Activated naive CD8-positive, alpha-beta T cell (primary cell): ENCODE measurements around the gene MRTO4.
"Not testable (repeated sequence)": the region's sequence is repeated elsewhere in the genome, so short reads cannot be mapped to it uniquely, and the experiment has no call there.

Experiments used
- H3K27ac Mint-ChIP-seq: one replicate; pipeline ENCODE4 v1.8.0; 2021; ENCODE audit warnings: mixed read lengths
- H3K27me3 Mint-ChIP-seq: one replicate; pipeline ENCODE4 v1.8.0; 2021; ENCODE audit warnings: mixed read lengths
- H3K36me3 Mint-ChIP-seq: one replicate; pipeline ENCODE4 v1.8.0; 2021; ENCODE audit warnings: mixed read lengths
- H3K4me1 Mint-ChIP-seq: one replicate; pipeline ENCODE4 v1.8.0; 2021; ENCODE audit warnings: low read depth, mixed read lengths
- H3K4me3 Mint-ChIP-seq: one replicate; pipeline ENCODE4 v1.8.0; 2021; ENCODE audit warnings: mild to moderate bottlenecking, mixed read lengths
- H3K9me3 Mint-ChIP-seq: one replicate; pipeline ENCODE4 v1.8.0; 2021; ENCODE audit warnings: low read depth, mixed read lengths

The MRTO4 gene

GRCh38 chr1:19254416-19254815, 2.8 kb downstream of the MRTO4 start:
- no peaks in the 10 kb centered on the region for H3K9me3 Mint-ChIP-seq
- no peaks in the 10 kb centered on the region for H3K27me3 Mint-ChIP-seq
- H3K4me1 Mint-ChIP-seq: peaks cover 40% of the 10 kb centered on the region
- H3K4me3 Mint-ChIP-seq: peak overlapping the region; percentile 99
- H3K27ac Mint-ChIP-seq: peak overlapping the region; percentile 46
- H3K36me3 Mint-ChIP-seq: peaks cover 2% of the 10 kb centered on the region

- Mint-ChIP-seq H3K27me3 (no peaks in the 10 kb centered on the region), H3K36me3 (peaks cover 2% of the 10 kb centered on the region), H3K4me1 (peaks cover 32% of the 10 kb centered on the region), H3K27ac (peak overlapping the region; percentile 46), H3K4me3 (no peak overlapping the region), H3K9me3 (no peaks in the 10 kb centered on the region)
Observed at GRCh38 chr1:19255288-19255687, 3.7 kb downstream of the MRTO4 start.

GRCh38 chr1:19256301-19256700, 4.7 kb downstream of the MRTO4 start:
- H3K27me3 Mint-ChIP-seq, H3K27ac Mint-ChIP-seq, H3K9me3 Mint-ChIP-seq, H3K36me3 Mint-ChIP-seq, H3K4me3 Mint-ChIP-seq: not testable (repeated sequence)
- H3K4me1 Mint-ChIP-seq: peaks cover 27% of the 10 kb centered on the region

GRCh38 chr1:19257178-19257914, 5.7 kb downstream of the MRTO4 start:
- Mint-ChIP-seq H3K4me1 (peaks cover 27% of the 10 kb centered on the region), H3K4me3 (no peak overlapping the region)

GRCh38 chr1:19258353-19258752, 6.7 kb downstream of the MRTO4 start:
- H3K9me3 Mint-ChIP-seq: no peaks in the 10 kb centered on the region
- H3K27ac Mint-ChIP-seq: peak overlapping the region; percentile 22
- H3K4me1 Mint-ChIP-seq: peaks cover 21% of the 10 kb centered on the region
- H3K36me3 Mint-ChIP-seq: peaks cover 2% of the 10 kb centered on the region
- no peak overlapping the region for H3K4me3 Mint-ChIP-seq
- no peaks in the 10 kb centered on the region for H3K27me3 Mint-ChIP-seq

More at GRCh38 chr1:19257178-19257914, 5.7 kb downstream of the MRTO4 start:
- Mint-ChIP-seq H3K36me3 (peaks cover 2% of the 10 kb centered on the region), H3K27ac (peak overlapping the region; percentile 66), H3K9me3 (no peaks in the 10 kb centered on the region), H3K27me3 (no peaks in the 10 kb centered on the region)

- Mint-ChIP-seq H3K36me3 (peaks cover 2% of the 10 kb centered on the region), H3K4me3 (no peak overlapping the region), H3K27ac (peak overlapping the region; percentile 34), H3K4me1 (peaks cover 7% of the 10 kb centered on the region), H3K27me3 (no peaks in the 10 kb centered on the region), H3K9me3 (no peaks in the 10 kb centered on the region)
Observed at GRCh38 chr1:19260211-19261138, 8.9 kb downstream of the MRTO4 start.

GRCh38 chr1:19262047-19262446, 10.4 kb downstream of the MRTO4 start:
- no peak overlapping the region for H3K4me3 Mint-ChIP-seq
- no peaks in the 10 kb centered on the region for H3K9me3 Mint-ChIP-seq
- H3K27me3 Mint-ChIP-seq: no peaks in the 10 kb centered on the region
- H3K27ac Mint-ChIP-seq: no peak overlapping the region
- peaks cover 4% of the 10 kb centered on the region for H3K36me3 Mint-ChIP-seq
- H3K4me1 Mint-ChIP-seq: peaks cover 3% of the 10 kb centered on the region

GRCh38 chr1:19262744-19263143, 11.1 kb downstream of the MRTO4 start:
- H3K4me1 Mint-ChIP-seq: no peaks in the 10 kb centered on the region
- no peak overlapping the region for H3K27ac Mint-ChIP-seq
- H3K4me3 Mint-ChIP-seq: no peak overlapping the region
- no peaks in the 10 kb centered on the region for H3K9me3 Mint-ChIP-seq
- no peaks in the 10 kb centered on the region for H3K27me3 Mint-ChIP-seq
- peaks cover 2% of the 10 kb centered on the region for H3K36me3 Mint-ChIP-seq

GRCh38 chr1:19268445-19268844, 16.8 kb downstream of the MRTO4 start:
- H3K27me3 Mint-ChIP-seq: peaks cover 6% of the 10 kb centered on the region
- H3K4me1 Mint-ChIP-seq: peaks cover 4% of the 10 kb centered on the region
- no peak overlapping the region for H3K27ac Mint-ChIP-seq
- H3K4me3 Mint-ChIP-seq: no peak overlapping the region
- no peaks in the 10 kb centered on the region for H3K9me3 Mint-ChIP-seq
- peaks cover 5% of the 10 kb centered on the region for H3K36me3 Mint-ChIP-seq

GRCh38 chr1:19269427-19270342, 18.1 kb downstream of the MRTO4 start:
- not testable (repeated sequence) for H3K9me3 Mint-ChIP-seq, H3K4me3 Mint-ChIP-seq, H3K27ac Mint-ChIP-seq, H3K36me3 Mint-ChIP-seq, H3K27me3 Mint-ChIP-seq, H3K4me1 Mint-ChIP-seq

GRCh38 chr1:19270343-19270730, 18.7 kb downstream of the MRTO4 start:
- not testable (repeated sequence) for H3K36me3 Mint-ChIP-seq, H3K4me3 Mint-ChIP-seq, H3K27ac Mint-ChIP-seq, H3K27me3 Mint-ChIP-seq, H3K4me1 Mint-ChIP-seq, H3K9me3 Mint-ChIP-seq

GRCh38 chr1:19272064-19272463, 20.5 kb downstream of the MRTO4 start:
- Mint-ChIP-seq H3K4me1 (peaks cover 6% of the 10 kb centered on the region), H3K4me3 (no peak overlapping the region), H3K27ac (no peak overlapping the region), H3K9me3 (peaks cover 4% of the 10 kb centered on the region), H3K36me3 (peaks cover 6% of the 10 kb centered on the region), H3K27me3 (peaks cover 9% of the 10 kb centered on the region)

- peaks cover 4% of the 10 kb centered on the region for H3K9me3 Mint-ChIP-seq
- peak overlapping the region; percentile 44 for H3K4me3 Mint-ChIP-seq
- no peak overlapping the region for H3K27ac Mint-ChIP-seq
- H3K27me3 Mint-ChIP-seq: peaks cover 9% of the 10 kb centered on the region
- peaks cover 6% of the 10 kb centered on the region for H3K36me3 Mint-ChIP-seq
- H3K4me1 Mint-ChIP-seq: peaks cover 6% of the 10 kb centered on the region
Observed at GRCh38 chr1:19273106-19273843, 21.7 kb downstream of the MRTO4 start.

- not testable (repeated sequence) for H3K36me3 Mint-ChIP-seq, H3K27ac Mint-ChIP-seq, H3K9me3 Mint-ChIP-seq, H3K27me3 Mint-ChIP-seq, H3K4me1 Mint-ChIP-seq, H3K4me3 Mint-ChIP-seq
Observed at GRCh38 chr1:19273844-19274531, 22.4 kb downstream of the MRTO4 start.
